ENCODE measurements around the gene KIAA1210.
A peak's percentile ranks its signal among the peaks of the same experiment; 100 is the strongest.

KIAA1210 gene

GRCh38 chrX:119127650-119128049, at the start of gene KIAA1210:
Gene KIAA1210 (minus strand): TSS chrX:119127812. CDS start chrX:119123642, 4,170 bp downstream.
- no peak for DNase-seq

GRCh38 chrX:119177278-119177677, 49.7 kb upstream of the KIAA1210 start:
- DNase-seq = no peak

GRCh38 chrX:119174900-119175299, 47.3 kb upstream of the KIAA1210 start:
- no peak for DNase-seq

- DNase-seq = no peak
Observed at GRCh38 chrX:119168104-119168503, 40.5 kb upstream of the KIAA1210 start.

- DNase-seq = no peak
Observed at GRCh38 chrX:119158226-119158625, 30.6 kb upstream of the KIAA1210 start.

GRCh38 chrX:119156241-119156640, 28.6 kb upstream of the KIAA1210 start:
- no peak for DNase-seq

- peak; percentile 78 for DNase-seq
Observed at GRCh38 chrX:119155416-119156035, 27.9 kb upstream of the KIAA1210 start.

GRCh38 chrX:119151051-119151380, 23.4 kb upstream of the KIAA1210 start:
- DNase-seq = no peak

GRCh38 chrX:119150163-119151050, 22.8 kb upstream of the KIAA1210 start:
- DNase-seq = no peak

- peak; percentile 60 for DNase-seq
Observed at GRCh38 chrX:119147486-119147885, 19.9 kb upstream of the KIAA1210 start.

- peak; percentile 43 for DNase-seq
Observed at GRCh38 chrX:119145241-119145653, 17.6 kb upstream of the KIAA1210 start.

- DNase-seq = no peak
Observed at GRCh38 chrX:119134466-119134865, 6.9 kb upstream of the KIAA1210 start.

- DNase-seq = no peak
Observed at GRCh38 chrX:119132961-119133360, 5.3 kb upstream of the KIAA1210 start.

- DNase-seq = no peak
Observed at GRCh38 chrX:119132316-119132715, 4.7 kb upstream of the KIAA1210 start.

GRCh38 chrX:119130911-119131310, 3.3 kb upstream of the KIAA1210 start:
- no peak for DNase-seq

- DNase-seq = no peak
Observed at GRCh38 chrX:119121341-119121740, 6.3 kb downstream of the KIAA1210 start.

GRCh38 chrX:119118780-119119395, 8.7 kb downstream of the KIAA1210 start:
- peak; percentile 62 for DNase-seq

- DNase-seq = no peak
Observed at GRCh38 chrX:119107206-119107605, 20.4 kb downstream of the KIAA1210 start.

GRCh38 chrX:119105826-119106225, 21.8 kb downstream of the KIAA1210 start:
- no peak for DNase-seq

GRCh38 chrX:119101168-119101567, 26.4 kb downstream of the KIAA1210 start:
- no peak for DNase-seq

GRCh38 chrX:119095936-119096335, 31.7 kb downstream of the KIAA1210 start:
- DNase-seq = no peak

- DNase-seq = peak; percentile 35
Observed at GRCh38 chrX:119094819-119095218, 32.8 kb downstream of the KIAA1210 start.

- peak; percentile 78 for DNase-seq
Observed at GRCh38 chrX:119093991-119094735, 33.4 kb downstream of the KIAA1210 start.
